Measurements from ENCODE around the gene RP2.

Gene RP2

DNA sequence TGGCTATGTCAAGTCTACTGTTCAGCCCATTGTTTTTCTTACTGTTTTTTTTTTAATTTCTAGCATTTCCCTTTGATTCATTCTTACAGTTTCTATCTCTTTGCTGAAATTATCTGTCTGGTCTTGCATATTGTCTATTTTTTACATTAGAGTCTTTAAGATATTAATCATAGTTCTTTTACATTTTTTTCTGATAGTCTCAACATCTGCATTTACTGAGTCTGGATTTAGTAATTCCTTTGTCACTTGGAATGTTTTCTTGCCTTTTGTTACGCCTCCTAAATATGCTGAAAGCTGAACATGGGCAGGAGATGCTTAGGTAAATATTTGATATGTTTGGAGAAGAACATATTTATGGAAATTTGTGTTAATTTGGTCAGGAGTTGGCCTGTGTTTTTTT, 85.8 kb downstream of the RP2 start:
- no peak for FAIRE-seq

GRCh38 chrX:46927718-46928117, 90.9 kb downstream of the RP2 start:
- no peak for FAIRE-seq

DNA sequence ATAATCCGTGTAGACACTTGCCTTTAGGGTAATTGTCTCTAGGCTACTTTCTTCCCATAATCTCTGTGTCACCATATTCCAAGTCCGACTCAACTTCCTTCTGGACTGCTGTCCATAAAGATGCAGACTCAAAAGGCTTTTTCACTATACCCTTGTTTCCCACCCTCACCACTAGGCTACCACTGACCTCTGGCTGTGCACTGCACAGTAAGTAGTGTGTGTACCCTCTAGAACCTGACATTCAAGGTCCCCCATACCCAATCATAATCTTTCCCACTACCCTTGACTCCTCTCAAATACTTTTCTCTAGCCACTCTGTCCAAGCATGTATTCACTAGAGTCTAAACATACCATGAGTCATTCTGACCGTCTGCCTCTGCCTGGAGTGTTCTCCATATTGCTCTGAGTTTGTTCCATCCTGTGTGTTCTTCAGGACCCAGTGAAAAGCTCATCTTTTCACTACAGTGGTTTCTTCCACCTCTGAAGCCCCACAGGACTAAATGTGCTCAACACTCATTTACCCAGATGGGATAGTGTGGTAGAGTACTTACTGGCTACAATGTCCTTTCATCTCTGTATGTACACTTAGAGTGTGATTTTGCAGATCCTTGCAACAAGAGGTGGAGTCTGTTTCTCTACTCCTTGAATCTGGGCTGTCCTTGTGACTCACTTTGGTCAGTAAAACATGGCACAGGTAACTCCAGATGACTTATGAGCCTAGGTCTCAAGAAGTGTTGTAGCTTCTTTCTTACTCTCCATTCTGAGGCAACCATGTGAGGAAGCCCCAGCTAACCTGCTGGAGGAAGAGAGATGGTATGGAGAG, 92.8 kb downstream of the RP2 start:
- FAIRE-seq, result no peak

Measured in endometrium (tissue), 2 donors.